KOPT-K1 (cell line): Measurements from ENCODE around the gene TUBG2.
"Not testable (repeated sequence)": the region's sequence is repeated elsewhere in the genome, so short reads cannot be mapped to it uniquely, and the experiment has no call there.

Experiments
- H3K27ac ChIP-seq: fragments of 200-600 bp; sonication (generic); 2 replicates; pipeline ENCODE4 v1.5.1; 2016; ENCODE audit warnings: antibody characterized with exemption, mild to moderate bottlenecking, low read depth, low read length; ENCODE audit not compliant: poor library complexity, severe bottlenecking
- H3K36me3 ChIP-seq: fragments of 200-600 bp; sonication (generic); 2 replicates; pipeline ENCODE4 v1.5.1; 2017; ENCODE audit warnings: antibody characterized with exemption, mild to moderate bottlenecking, low read length, moderate library complexity; ENCODE audit not compliant: insufficient read depth
- H3K9me3 ChIP-seq: fragments of 200-600 bp; sonication (generic); 2 replicates; pipeline ENCODE4 v1.5.1; 2017; ENCODE audit warnings: antibody characterized with exemption, low read length, mild to moderate bottlenecking; ENCODE audit not compliant: insufficient read depth, poor library complexity, severe bottlenecking

TUBG2 gene

DNA sequence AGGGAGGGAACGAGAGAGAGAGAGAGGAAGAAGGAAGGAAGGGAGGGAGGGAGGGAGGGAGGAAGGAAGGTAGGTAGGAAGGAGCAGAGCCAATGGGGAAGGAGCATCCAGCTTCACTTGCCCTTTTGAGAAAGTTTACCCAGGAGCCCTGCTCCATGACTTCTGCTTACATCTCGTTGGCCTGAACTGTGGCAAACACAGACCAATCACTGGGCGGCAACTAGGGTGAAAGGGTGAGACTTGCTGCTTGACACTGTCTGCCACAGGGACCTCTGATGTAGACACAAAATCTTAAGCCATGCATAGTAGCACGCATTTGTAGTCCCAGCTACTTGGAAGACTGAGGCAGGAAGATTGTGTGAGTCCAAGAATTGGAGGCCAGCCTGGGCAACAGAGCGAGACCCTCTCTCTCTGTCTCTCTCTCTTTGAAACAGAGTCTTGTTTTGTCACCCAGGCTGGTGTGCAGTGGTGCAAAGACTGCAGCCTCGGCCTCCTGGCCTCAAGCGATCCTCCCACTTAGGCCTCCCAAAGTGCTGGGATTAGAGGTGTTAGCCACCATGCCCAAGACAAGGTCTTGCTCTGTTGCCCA is 19.5 kb upstream of the TUBG2 start:
- no peak overlapping the region for H3K27ac ChIP-seq
- no peaks in the 10 kb centered on the region for H3K36me3 ChIP-seq
- H3K9me3 ChIP-seq, result no peaks in the 10 kb centered on the region

DNA sequence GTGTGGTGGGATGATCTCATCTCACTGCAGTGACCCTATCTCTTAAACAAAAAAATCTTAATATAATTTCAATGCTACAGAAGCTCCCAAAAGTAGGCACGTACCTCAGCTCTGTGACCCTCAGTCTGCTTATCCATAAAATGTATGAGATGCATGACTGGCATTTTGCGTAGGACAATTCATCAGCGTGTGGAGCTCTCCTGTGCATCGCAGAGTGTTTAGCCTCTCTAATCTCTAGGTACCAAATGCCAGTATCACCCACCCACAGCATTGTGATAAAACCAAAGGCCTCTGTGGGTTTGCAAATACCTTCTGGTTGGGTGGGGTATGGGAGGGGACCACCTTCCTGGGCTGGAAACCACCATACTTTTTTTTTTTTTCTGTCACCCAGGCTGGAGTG is 19.0 kb upstream of the TUBG2 start:
- no peaks in the 10 kb centered on the region for H3K9me3 ChIP-seq
- H3K36me3 ChIP-seq, result no peaks in the 10 kb centered on the region
- H3K27ac ChIP-seq, result no peak overlapping the region

DNA sequence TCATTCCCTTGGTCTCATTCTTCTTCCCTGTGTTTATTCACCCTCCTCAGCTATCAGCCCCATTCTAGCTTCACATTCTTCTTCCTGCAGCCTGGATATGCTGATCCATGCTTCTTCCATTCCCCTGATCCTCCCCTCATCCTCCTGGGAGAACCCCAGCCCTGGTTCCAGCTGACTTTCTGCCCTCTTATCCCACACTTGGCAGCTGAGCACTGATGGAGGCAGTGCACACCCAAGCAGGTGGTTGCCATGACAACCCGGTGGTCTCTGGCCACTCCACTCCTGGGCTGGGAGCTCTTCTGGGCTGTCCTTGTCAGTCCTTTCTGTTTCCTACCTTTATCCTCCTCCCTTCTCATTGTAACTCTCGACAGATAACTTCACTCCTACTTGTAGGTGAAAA is 16.7 kb upstream of the TUBG2 start:
- no peaks in the 10 kb centered on the region for H3K9me3 ChIP-seq
- no peaks in the 10 kb centered on the region for H3K36me3 ChIP-seq
- H3K27ac ChIP-seq, result no peak overlapping the region

DNA sequence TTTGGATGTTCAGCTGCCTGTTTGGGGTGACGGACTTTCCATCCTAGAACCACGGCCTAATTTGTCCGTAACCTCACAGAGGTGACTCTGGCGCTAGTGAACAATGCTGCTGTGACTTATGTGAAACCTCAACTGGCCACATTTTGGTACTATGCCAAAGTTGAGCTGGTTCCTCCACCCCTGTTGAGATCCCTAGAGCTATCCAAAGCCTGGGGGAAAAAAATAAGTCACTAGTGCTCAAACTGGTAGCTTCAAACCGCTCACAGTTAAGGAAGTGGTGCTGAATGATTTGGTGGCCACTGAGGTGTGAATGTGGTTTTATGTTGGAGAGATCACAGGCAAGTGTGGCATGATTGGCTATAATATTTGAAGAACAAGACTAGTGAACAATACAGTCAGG is 11.3 kb upstream of the TUBG2 start:
- H3K36me3 ChIP-seq, result no peaks in the 10 kb centered on the region
- H3K27ac ChIP-seq, result no peak overlapping the region
- H3K9me3 ChIP-seq, result no peaks in the 10 kb centered on the region

DNA sequence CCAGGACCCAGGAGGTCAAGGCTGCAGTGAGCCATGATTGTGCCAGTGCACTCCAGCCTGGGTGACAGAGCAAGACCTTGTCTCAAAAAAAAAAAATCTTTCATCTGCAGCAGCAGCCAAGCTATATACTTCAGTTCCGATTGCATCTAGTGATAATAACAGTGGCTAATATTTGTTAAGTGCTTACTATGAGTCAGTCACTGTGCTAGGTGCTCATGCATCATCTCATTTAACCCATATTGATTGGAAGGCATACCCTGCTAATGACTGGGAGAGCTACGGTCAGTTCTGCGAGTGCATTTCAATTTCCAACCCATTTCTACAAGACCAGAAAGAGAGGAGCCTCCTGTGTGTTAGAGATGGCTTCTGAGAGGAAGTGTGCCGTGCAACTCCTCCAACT is 7.7 kb upstream of the TUBG2 start:
- Histone ChIP-seq H3K9me3 (no peaks in the 10 kb centered on the region), H3K36me3 (no peaks in the 10 kb centered on the region), H3K27ac (no peak overlapping the region)

DNA sequence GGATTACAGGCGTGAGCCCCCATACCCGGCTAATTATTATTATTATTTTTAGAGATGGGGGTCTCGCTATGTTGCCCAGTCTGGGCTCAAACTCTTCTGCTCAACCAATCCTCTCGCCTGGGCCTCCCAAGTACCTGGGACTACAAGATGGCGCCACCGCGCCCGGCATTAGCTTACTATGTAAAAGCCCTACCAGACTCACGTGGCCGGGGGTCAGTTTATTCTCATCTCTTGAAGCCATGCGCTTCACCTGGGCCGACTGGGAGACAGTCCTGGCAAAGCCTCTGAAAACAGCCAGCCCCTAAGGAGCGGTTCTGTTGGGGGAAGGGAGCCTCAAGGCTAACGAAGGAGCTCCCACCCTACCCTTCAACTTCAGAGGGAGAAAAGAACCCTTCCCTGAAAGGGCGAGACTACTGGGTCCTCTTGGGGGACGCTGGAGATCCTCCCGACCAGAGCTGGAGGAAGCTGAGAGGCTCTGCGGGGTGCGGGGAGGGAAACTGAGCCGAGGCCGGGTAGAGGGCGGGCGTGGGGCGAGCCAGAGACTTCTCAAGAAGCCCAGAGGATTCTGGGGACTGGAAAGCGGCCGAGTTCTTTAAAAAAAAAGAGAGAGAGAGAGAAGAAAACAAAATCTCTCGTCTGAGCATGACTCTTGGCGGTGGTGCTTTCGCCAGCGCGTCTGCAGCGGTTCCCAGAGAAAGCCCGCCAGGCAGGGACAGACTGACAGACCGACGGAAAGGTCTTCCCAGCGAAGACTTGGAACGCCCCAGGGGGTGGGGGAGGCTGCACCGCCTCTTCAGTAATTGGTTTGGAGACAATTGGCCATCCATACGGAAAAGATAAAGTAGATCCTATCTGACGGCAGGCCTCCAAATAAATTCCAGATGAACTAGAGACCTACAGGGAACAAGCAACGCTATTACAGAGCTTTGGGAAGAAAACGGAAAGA is 5.6 kb upstream of the TUBG2 start:
- H3K27ac ChIP-seq, result no peak overlapping the region
- no peaks in the 10 kb centered on the region for H3K36me3 ChIP-seq
- no peaks in the 10 kb centered on the region for H3K9me3 ChIP-seq

DNA sequence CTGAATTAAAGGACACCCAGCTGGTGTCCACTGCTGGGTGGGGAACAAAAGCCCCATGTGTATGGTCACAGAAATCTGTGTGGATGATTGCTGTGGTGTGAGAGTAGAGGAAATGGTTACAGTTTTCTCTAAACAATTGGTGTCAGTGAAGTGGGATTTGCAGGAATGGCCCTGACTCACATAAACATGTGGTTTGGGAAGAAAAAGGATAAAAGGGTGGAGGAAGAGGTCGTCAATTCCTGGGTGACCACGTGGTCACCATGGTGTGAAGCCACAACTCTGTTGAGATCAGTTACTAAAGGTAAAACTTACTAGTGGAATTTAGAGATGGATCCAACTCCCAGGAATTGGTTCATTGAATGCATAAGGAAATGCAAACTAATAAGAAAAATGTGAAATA is 3.6 kb upstream of the TUBG2 start:
- Histone ChIP-seq H3K27ac (no peak overlapping the region), H3K9me3 (no peaks in the 10 kb centered on the region), H3K36me3 (no peaks in the 10 kb centered on the region)

DNA sequence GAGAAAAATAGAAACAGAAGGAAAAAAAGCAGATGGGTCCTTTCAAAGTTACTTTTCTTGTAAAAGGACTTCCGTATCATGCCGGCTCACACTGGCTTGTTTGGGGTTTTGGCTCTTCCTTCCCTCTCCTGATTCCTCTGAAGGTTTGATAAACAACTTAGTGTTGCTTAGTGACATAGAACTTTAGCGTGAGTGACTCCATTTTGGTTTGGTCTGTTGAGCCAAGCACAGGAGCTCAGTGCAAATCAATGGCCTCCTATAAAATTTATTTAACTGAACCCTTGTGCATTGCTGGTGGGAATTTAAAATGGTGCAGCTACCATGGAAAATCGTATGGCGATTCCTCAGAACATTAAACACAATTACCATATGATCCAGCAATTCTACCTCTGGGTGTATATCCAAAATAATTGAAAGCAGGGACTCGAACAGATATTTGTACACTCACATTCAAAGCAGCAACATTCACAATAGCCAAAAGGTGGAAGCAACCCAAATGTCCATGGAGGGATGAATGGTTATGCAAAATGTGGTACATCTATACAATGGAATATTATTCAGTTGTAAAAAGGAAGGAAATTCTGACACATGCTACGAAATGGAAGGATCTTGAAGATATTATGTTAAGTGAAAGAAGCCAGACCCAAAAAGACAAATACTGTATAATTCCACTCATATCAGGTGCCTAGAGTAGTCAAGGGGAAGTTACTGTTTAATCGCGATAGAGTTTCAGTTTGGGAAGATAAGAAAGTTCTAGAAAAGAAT is 1.1 kb upstream of the TUBG2 start:
- Histone ChIP-seq H3K27ac (no peak overlapping the region), H3K36me3 (peaks cover 5% of the 10 kb centered on the region; the same call in 1 of the 2 replicates), H3K9me3 (no peaks in the 10 kb centered on the region)

DNA sequence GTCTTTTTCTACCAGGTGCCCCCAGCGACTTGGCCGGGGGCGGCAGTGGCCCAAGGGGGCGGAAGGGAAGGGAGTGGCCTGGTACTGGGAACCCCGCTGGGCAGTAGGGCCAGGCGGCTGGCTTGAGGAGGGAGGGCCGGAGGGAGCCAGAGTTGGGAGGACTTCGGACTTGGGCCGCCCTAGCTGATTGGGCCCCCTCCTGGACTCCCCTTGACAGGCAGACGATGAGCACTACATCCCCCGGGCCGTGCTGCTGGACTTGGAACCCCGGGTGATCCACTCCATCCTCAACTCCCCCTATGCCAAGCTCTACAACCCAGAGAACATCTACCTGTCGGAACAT is 819 bp downstream of the TUBG2 start:
- H3K36me3 ChIP-seq, H3K27ac ChIP-seq, H3K9me3 ChIP-seq: not testable (repeated sequence)

DNA sequence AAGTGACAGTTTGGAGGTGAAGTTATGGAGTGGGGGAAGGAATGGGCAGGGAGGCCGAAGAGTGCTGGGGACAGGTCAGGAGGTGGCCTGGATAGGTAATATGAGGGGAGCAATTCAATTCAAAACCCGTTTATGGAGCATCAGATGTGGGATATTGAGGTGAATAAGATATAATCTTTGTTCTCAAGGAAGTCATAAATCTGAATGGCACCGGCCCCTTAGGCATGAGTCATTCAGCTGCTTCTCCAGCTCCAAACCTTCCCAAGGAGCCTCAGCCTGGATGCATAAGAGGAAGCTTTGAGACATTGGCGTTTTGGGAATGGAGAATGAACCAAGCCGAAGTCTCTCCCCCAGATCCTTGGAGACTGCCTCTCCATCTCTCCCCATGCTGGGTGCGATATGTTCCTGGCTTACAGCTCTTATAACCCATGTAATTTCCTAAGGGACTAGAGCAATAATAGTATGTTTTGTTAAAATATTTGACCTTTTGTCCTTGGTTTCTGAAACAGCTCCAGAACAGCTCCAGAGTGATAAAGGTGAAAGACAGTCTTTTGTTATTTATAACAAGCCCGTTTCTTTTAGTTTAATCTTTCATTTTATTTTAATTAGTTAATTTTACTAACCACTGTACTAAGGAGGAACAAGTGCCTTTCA is 1.7 kb downstream of the TUBG2 start:
- no peaks in the 10 kb centered on the region for H3K9me3 ChIP-seq
- H3K36me3 ChIP-seq, result peaks cover 10% of the 10 kb centered on the region; the same call in 1 of the 2 replicates
- H3K27ac ChIP-seq, result no peak overlapping the region

DNA sequence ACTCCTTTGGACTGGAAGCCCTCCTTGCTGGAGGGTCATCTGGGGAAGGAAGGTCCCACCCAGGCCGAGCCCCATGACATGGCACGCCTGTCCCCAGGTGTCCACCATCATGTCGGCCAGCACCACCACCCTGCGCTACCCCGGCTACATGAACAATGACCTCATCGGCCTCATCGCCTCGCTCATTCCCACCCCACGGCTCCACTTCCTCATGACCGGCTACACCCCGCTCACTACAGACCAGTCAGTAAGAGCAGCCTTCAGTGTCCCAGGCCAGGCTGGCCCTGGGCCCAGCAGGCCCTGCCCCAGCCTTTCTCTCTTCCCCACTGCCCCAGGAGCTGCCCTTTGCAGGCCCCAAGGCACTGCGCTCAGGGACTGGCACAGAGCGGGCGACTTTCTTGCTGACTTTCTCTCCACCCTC is 6.5 kb downstream of the TUBG2 start:
- H3K27ac ChIP-seq, result no peak overlapping the region
- H3K36me3 ChIP-seq, result peaks cover 17% of the 10 kb centered on the region; the same call in 1 of the 2 replicates
- no peaks in the 10 kb centered on the region for H3K9me3 ChIP-seq

DNA sequence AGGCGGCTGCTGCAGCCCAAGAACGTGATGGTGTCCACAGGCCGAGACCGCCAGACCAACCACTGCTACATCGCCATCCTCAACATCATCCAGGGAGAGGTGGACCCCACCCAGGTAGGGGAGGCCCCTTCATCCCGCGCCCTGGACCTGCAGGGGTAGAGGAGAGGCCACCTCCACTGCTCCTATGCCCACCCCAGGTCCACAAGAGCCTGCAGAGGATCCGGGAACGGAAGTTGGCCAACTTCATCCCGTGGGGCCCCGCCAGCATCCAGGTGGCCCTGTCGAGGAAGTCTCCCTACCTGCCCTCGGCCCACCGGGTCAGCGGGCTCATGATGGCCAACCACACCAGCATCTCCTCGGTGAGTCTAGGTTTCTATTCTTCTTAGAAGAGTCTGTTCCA is 7.0 kb downstream of the TUBG2 start:
- H3K9me3 ChIP-seq, H3K27ac ChIP-seq: not testable (repeated sequence)
- peaks cover 17% of the 10 kb centered on the region; the same call in 1 of the 2 replicates for H3K36me3 ChIP-seq

DNA sequence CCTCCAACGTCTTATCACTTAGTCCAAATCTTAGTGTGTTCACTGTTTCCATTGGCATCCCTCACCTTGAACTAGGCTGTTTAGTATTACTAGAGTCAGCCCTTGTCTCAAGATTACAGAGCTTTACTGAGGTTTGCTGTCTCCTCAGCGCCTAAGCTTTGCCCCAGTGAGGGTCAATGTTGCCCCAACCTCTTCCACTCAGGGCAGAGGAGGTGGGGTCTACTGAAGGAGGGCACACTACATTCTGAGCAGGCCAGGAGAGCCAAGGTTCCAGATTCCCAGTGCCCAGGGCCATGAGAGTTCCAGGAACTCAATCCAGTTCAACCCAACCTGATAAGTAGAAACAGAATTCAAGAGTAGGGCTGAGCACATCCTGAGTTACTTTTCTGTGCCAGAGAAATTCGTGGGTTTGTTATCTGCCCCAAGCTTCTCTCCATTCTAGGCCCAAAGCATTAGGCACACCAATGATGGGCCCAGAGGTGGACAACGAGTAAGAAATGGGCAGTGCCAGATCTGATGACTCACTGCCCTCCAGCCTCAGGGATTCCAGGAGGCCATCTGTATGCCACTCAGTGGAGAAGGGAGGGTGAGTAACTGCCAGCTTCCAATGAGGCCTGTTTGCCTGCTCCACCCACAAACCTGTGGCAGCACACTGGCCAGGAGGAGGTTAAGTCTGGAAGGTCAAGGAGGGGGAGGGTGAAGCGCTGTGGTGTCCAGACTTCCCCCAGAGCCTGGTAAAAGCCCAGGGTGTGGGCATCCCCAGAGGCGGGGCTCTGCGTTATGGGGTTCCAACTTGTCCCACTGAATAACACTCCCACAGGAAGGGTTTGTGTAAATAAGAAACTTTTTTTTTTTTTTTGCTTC is 8.2 kb downstream of the TUBG2 start:
- peaks cover 11% of the 10 kb centered on the region; the same call in 1 of the 2 replicates for H3K36me3 ChIP-seq
- no peaks in the 10 kb centered on the region for H3K9me3 ChIP-seq
- H3K27ac ChIP-seq, result no peak overlapping the region

DNA sequence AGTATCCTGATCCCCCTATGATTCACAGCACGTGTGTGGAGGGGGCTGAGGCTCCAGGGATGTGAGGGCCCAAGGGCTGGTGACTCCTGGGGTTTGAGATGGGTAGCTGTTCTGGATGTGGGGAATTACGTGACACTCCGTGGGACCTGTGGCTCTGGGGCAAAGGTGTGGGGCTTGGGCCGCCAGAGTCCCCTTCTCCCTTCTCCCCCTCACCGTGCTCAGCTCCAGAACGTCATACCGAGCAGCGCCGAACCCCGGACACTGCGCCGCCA is 10.6 kb downstream of the TUBG2 start:
- no peak overlapping the region for H3K27ac ChIP-seq
- no peaks in the 10 kb centered on the region for H3K9me3 ChIP-seq
- peaks cover 11% of the 10 kb centered on the region; the same call in 1 of the 2 replicates for H3K36me3 ChIP-seq
